Suprapubic skin (tissue), 4 donors: ENCODE data around the gene DNAJB5. TPM values are rescaled to one million over a fixed set of nuclear protein-coding genes. Genes with fewer than 3 reads are reported as not detected.

Source experiments
- DNase-seq, 2 donors: peaks; one replicate each; pipeline ENCODE4 v3.0.0-alpha.2; 2019; ENCODE audit warnings: low spot score in 2 of 2
- H3K27ac ChIP-seq: fragments of 200-600 bp; sonication (generic); one replicate; pipeline ENCODE4 v1.5.1; 2019
- H3K27me3 ChIP-seq: fragments of 200-600 bp; sonication (generic); one replicate; pipeline ENCODE4 v1.5.1; 2019
- H3K36me3 ChIP-seq: fragments of 200-600 bp; sonication (generic); one replicate; pipeline ENCODE4 v1.5.1; 2019
- H3K4me1 ChIP-seq: fragments of 200-600 bp; sonication (generic); one replicate; pipeline ENCODE4 v1.5.1; 2019
- H3K4me3 ChIP-seq: fragments of 200-600 bp; sonication (generic); one replicate; pipeline ENCODE4 v1.5.1; 2019; ENCODE audit warnings: mild to moderate bottlenecking
- H3K9me3 ChIP-seq: fragments of 200-600 bp; sonication (generic); one replicate; pipeline ENCODE4 v1.5.1; 2019
- EP300 ChIP-seq: sonication (generic); formaldehyde crosslinking; IDR thresholded peaks from one replicate; pipeline ENCODE4 v1.6.1; 2017; ENCODE audit warnings: antibody characterized with exemption
- POLR2A ChIP-seq, 2 donors: fragments of 450-650 bp; IDR thresholded peaks; one replicate each; pipeline ENCODE4 v1.6.1; 2017; ENCODE audit warnings: antibody characterized with exemption in 2 of 2, mild to moderate bottlenecking in 2 of 2, moderate library complexity in 2 of 2
- POLR2AphosphoS5 ChIP-seq, 3 donors: sonication (generic); formaldehyde crosslinking; IDR thresholded peaks; one replicate each; pipeline ENCODE4 v1.6.1; 2017; ENCODE audit warnings: antibody characterized with exemption in 3 of 3
- WGBS: methylation state at CpG from one replicate; pipeline ENCODE4 v1.1.5; 2018; 5-methylcytosine and 5-hydroxymethylcytosine counted together
- total RNA-seq, 4 donors: library from RNA; depleted of rRNA; stranded (reverse); fragments of >200 nt; gene quantifications; one replicate each; pipeline ENCODE4 v1.1.0, GENCODE V29; 2016
- TF ChIP-seq, protein P1 (sequence below), 2 donors: fragments of 200-600 bp in 1 of 2; fragments of 450-650 bp in 1 of 2; sonication (generic) in 1 of 2; IDR thresholded peaks; one replicate each; pipeline ENCODE4 v1.5.1; 2016 to 2019; ENCODE audit warnings: antibody characterized with exemption in 2 of 2, mild to moderate bottlenecking in 1 of 2, moderate library complexity in 1 of 2

Gene DNAJB5
- total RNA-seq, 4 donors from 2014 or later, result 0.98 to 4.7 (median 1.6) TPM

DNA sequence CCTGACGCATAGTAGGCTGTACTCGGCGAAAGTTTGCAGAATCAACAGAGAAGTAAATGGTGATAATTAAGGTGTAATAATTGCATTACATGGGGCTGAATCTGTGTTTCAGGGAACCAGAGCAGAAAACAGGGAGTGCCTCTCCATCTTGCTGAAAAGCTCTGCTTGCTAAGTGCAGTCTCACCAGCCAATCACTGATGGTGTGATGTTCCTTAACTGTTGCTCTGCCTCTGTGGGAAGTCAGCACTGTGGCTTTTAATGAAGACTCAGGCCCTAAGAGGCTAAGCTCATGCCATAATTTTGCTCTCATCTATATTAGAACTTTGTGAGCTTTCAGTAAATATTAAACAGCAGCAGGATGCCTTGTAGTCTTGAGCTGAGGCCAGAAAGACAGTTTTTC lies 27.0 kb upstream of the DNAJB5 start:
- H3K4me3 ChIP-seq, result no peak overlapping the region
- H3K9me3 ChIP-seq, result no peaks in the 10 kb centered on the region
- H3K27ac ChIP-seq, result no peak overlapping the region
- DNase-seq, result no peak
- H3K27me3 ChIP-seq, result peaks cover 29% of the 10 kb centered on the region
- peaks cover 17% of the 10 kb centered on the region for H3K4me1 ChIP-seq
- H3K36me3 ChIP-seq, result no peaks in the 10 kb centered on the region
- TF ChIP-seq EP300, result no peak
- no peak for TF ChIP-seq POLR2A (IDR thresholded peaks at IDR 0.05)
- TF ChIP-seq, protein P1, sequence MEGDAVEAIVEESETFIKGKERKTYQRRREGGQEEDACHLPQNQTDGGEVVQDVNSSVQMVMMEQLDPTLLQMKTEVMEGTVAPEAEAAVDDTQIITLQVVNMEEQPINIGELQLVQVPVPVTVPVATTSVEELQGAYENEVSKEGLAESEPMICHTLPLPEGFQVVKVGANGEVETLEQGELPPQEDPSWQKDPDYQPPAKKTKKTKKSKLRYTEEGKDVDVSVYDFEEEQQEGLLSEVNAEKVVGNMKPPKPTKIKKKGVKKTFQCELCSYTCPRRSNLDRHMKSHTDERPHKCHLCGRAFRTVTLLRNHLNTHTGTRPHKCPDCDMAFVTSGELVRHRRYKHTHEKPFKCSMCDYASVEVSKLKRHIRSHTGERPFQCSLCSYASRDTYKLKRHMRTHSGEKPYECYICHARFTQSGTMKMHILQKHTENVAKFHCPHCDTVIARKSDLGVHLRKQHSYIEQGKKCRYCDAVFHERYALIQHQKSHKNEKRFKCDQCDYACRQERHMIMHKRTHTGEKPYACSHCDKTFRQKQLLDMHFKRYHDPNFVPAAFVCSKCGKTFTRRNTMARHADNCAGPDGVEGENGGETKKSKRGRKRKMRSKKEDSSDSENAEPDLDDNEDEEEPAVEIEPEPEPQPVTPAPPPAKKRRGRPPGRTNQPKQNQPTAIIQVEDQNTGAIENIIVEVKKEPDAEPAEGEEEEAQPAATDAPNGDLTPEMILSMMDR (IDR thresholded peaks at IDR 0.05), result no peak
- no peak for TF ChIP-seq POLR2AphosphoS5 (IDR thresholded peaks at IDR 0.05)
- 96% methylated on average over 3 of the region's 3 CpGs for WGBS

DNA sequence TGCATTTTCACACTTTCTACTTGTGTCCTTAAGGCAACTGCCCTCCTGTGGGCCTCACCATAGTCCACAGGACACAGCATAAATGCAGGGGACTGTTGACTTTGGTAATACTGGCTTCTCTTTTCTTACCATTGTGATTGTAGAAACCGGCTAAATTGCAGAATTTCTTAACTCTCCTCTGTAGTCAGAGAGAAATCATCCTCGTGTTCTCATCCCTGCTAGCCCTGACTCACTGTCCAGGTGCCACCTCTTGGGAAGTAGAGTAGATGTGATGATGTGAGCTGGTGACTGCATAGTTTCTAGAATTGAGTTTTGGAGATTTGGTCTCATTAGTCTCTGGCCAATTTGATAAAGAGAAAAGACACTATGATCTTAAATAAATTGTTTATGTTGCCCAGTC lies 26.0 kb upstream of the DNAJB5 start:
- no peaks in the 10 kb centered on the region for H3K36me3 ChIP-seq
- no peak for DNase-seq
- TF ChIP-seq EP300, result no peak
- TF ChIP-seq POLR2AphosphoS5 (IDR thresholded peaks at IDR 0.05), result no peak
- TF ChIP-seq, protein P1 (IDR thresholded peaks at IDR 0.05), result no peak
- TF ChIP-seq POLR2A (IDR thresholded peaks at IDR 0.05), result no peak
- no peak overlapping the region for H3K4me3 ChIP-seq
- H3K9me3 ChIP-seq, result no peaks in the 10 kb centered on the region
- whole genome bisulfite sequencing, result 81% methylated on average over 2 of the region's 2 CpGs
- H3K4me1 ChIP-seq, result peaks cover 10% of the 10 kb centered on the region
- H3K27me3 ChIP-seq, result peaks cover 21% of the 10 kb centered on the region
- H3K27ac ChIP-seq, result no peak overlapping the region

DNA sequence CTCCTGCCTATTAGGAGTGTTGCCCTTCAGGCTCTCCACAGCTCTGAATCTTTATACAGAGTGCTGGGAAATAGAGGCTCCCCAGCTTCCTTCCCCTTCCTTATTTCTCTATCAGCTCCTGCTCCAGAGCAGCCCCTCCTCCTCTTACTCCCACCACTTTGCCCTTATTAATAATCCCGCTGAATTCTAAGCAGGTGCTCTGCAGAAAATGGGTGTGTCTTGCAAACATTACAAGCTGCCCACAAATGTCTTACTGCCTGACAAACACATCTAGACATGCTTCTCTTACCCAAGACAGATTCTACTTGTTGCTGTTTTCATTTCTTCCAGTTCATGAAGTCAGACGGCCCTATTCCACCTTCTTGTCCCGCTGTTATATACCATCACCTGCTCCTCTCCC lies 25.1 kb upstream of the DNAJB5 start:
- peaks cover 12% of the 10 kb centered on the region for H3K27me3 ChIP-seq
- 36% methylated on average over 3 of the region's 3 CpGs for WGBS

DNA sequence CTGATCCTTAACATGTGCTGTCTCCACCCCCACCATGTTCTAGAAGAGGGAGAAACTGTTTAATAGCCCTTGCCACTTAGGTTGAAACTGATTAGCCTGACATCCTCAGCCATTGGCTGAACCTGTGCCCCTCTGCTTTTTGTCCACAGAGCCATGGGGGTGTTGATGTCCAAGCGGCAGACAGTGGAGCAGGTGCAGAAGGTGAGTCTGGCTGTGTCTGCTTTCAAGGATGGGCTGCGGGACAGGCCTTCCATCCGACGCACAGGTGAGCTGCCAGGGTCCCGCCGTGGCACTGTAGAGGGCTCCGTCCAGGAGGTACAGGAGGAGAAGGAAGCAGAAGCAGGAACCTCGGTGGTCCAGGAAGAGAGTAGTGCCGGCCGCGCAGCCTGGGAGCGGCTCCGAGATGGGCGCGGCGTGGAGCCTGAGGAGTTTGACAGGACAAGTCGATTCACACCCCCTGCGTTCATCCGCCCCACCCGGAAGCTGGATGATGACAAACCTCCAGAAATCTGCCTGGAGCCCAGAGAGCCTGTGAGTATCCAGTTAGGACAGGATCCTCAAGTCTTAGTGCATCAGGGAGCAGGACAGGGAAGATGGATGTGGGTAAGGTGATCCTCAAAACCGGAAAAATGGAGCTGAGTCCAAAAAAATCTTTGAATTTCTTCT lies 18.3 kb upstream of the DNAJB5 start:
- no peaks in the 10 kb centered on the region for H3K36me3 ChIP-seq
- TF ChIP-seq, protein P1 (IDR thresholded peaks at IDR 0.05), result no peak
- no peak for TF ChIP-seq POLR2A (IDR thresholded peaks at IDR 0.05)
- no peak for TF ChIP-seq EP300
- TF ChIP-seq POLR2AphosphoS5 (IDR thresholded peaks at IDR 0.05), result no peak
- H3K27ac ChIP-seq, result no peak overlapping the region
- no peak overlapping the region for H3K4me3 ChIP-seq
- no peaks in the 10 kb centered on the region for H3K27me3 ChIP-seq
- no peaks in the 10 kb centered on the region for H3K4me1 ChIP-seq
- 74% methylated on average over 21 of the region's 21 CpGs for WGBS
- no peak for DNase-seq
- no peaks in the 10 kb centered on the region for H3K9me3 ChIP-seq

More for the DNA sequence above, 25.1 kb upstream of the DNAJB5 start:
- Histone ChIP-seq H3K27ac (no peak overlapping the region), H3K36me3 (no peaks in the 10 kb centered on the region), H3K4me1 (peaks cover 9% of the 10 kb centered on the region), H3K4me3 (no peak overlapping the region), H3K9me3 (no peaks in the 10 kb centered on the region)
- DNase-seq, result no peak
- TF ChIP-seq, protein P1 (IDR thresholded peaks at IDR 0.05), result no peak
- no peak for TF ChIP-seq POLR2AphosphoS5 (IDR thresholded peaks at IDR 0.05)
- TF ChIP-seq POLR2A (IDR thresholded peaks at IDR 0.05), result no peak

DNA sequence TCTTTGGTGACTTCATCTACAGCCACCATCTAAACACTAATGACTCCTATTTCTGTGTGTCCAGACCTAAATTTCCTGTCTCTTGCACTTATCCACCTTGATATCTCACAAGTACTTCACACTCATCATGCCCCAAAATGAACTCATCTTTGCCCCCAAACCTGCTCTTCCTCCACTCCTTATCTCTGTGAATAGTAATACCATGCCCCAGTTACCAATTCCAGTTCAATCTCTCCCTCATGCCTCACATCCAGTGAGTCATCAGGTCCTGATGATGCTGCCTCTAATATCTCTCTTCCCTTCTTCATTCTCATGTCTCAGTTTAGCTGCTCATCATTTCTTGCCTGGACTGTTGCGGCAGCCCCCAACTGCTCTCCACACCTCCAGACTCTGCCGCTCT lies 14.9 kb upstream of the DNAJB5 start:
- H3K4me1 ChIP-seq, result no peaks in the 10 kb centered on the region
- no peaks in the 10 kb centered on the region for H3K36me3 ChIP-seq
- no peak overlapping the region for H3K4me3 ChIP-seq
- WGBS, result 95% methylated on average over 2 of the region's 2 CpGs
- H3K9me3 ChIP-seq, result no peaks in the 10 kb centered on the region
- DNase-seq, result no peak
- H3K27me3 ChIP-seq, result no peaks in the 10 kb centered on the region
- H3K27ac ChIP-seq, result no peak overlapping the region
- TF ChIP-seq POLR2AphosphoS5 (IDR thresholded peaks at IDR 0.05) (no peak), POLR2A (IDR thresholded peaks at IDR 0.05) (no peak), EP300 (no peak)
- TF ChIP-seq, protein P1 (IDR thresholded peaks at IDR 0.05), result no peak
